GM12878 (cell line): ENCODE data around the gene CDK17. TPM values are rescaled to one million over a fixed set of nuclear protein-coding genes. Genes with fewer than 3 reads are reported as not detected.

Experiments
- BHLHE40 ChIP-seq, 2 experiments: fragments of 450-650 bp in 1 of 2; IDR thresholded peaks; 2 replicates each; pipeline ENCODE4 v1.6.1; 2011 to 2017; ENCODE audit warnings: low read depth in 2 of 2, borderline replicate concordance in 1 of 2, improper control_type of control experiment in 1 of 2, low read length in 1 of 2, mild to moderate bottlenecking in 1 of 2
- BMI1 ChIP-seq: fragments of 450-650 bp; IDR thresholded peaks from 2 replicates; pipeline ENCODE4 v1.6.1; 2016; ENCODE audit warnings: mild to moderate bottlenecking, moderate library complexity, borderline replicate concordance
- E4F1 ChIP-seq: fragments of 450-650 bp; IDR thresholded peaks from 2 replicates; pipeline ENCODE4 v1.6.1; 2018; ENCODE audit warnings: borderline replicate concordance, mild to moderate bottlenecking; ENCODE audit not compliant: partially characterized antibody
- EP300 ChIP-seq, 2 experiments: fragments of 150-350 bp in 1 of 2; IDR thresholded peaks; 2 replicates each; pipeline ENCODE4 v1.6.1; 2011 to 2012; ENCODE audit warnings: low read depth in 2 of 2, low read length in 2 of 2, borderline replicate concordance in 1 of 2, improper control_type of control experiment in 1 of 2, inconsistent platforms in 1 of 2; ENCODE audit not compliant: control insufficient read depth in 1 of 2
- ETV6 ChIP-seq, 2 experiments: fragments of 450-650 bp in 1 of 2; IDR thresholded peaks in 1 of 2; conservative IDR thresholded peaks in 1 of 2; 2 replicates each; pipeline ENCODE4 v1.6.1; 2014; ENCODE audit warnings: antibody characterized with exemption in 1 of 2, borderline replicate concordance in 1 of 2, low read depth in 1 of 2, mild to moderate bottlenecking in 1 of 2, moderate library complexity in 1 of 2
- HDGF ChIP-seq: fragments of 450-650 bp; IDR thresholded peaks from 2 replicates; pipeline ENCODE4 v1.6.1; 2016; ENCODE audit warnings: antibody characterized with exemption
- IKZF1 ChIP-seq: fragments of 450-650 bp; conservative IDR thresholded peaks from 2 replicates; pipeline ENCODE4 v1.6.1; 2017; ENCODE audit warnings: antibody characterized with exemption, mild to moderate bottlenecking
- JUNB ChIP-seq: IDR thresholded peaks from 2 replicates; pipeline ENCODE4 v1.6.1; 2016; ENCODE audit warnings: antibody characterized with exemption, mild to moderate bottlenecking
- MEF2A ChIP-seq: IDR thresholded peaks from 2 replicates; pipeline ENCODE4 v1.6.1; 2011; ENCODE audit warnings: low read depth, mild to moderate bottlenecking, low read length, moderate library complexity; ENCODE audit not compliant: insufficient read depth
- MEF2B ChIP-seq: fragments of 450-650 bp; IDR thresholded peaks from 2 replicates; pipeline ENCODE4 v1.6.1; 2018; ENCODE audit warnings: mild to moderate bottlenecking, moderate library complexity; ENCODE audit not compliant: partially characterized antibody, poor library complexity, severe bottlenecking
- NFIC ChIP-seq: IDR thresholded peaks from 2 replicates; pipeline ENCODE4 v1.6.1; 2012; ENCODE audit warnings: low read depth, mild to moderate bottlenecking, inconsistent platforms, low read length, moderate library complexity
- NFYB ChIP-seq: IDR thresholded peaks from 2 replicates; pipeline ENCODE4 v1.6.1; 2011; ENCODE audit warnings: low read depth, mild to moderate bottlenecking, low read length, improper control_type of control experiment, moderate library complexity; ENCODE audit not compliant: insufficient read depth
- PKNOX1 ChIP-seq: fragments of 450-650 bp; IDR thresholded peaks from 2 replicates; pipeline ENCODE4 v1.6.1; 2016; ENCODE audit warnings: mild to moderate bottlenecking
- PML ChIP-seq: IDR thresholded peaks from 2 replicates; pipeline ENCODE4 v1.6.1; 2012; ENCODE audit warnings: low read length, inconsistent platforms
- POU2F2 ChIP-seq: IDR thresholded peaks from 3 replicates; pipeline ENCODE4 v1.6.1; 2011; ENCODE audit warnings: low read depth, mild to moderate bottlenecking, low read length, borderline replicate concordance
- RELB ChIP-seq: fragments of 450-650 bp; IDR thresholded peaks from 2 replicates; pipeline ENCODE4 v1.6.1; 2017; ENCODE audit warnings: low read depth, mild to moderate bottlenecking, moderate library complexity
- RUNX3 ChIP-seq: IDR thresholded peaks from 2 replicates; pipeline ENCODE4 v1.6.1; 2012; ENCODE audit warnings: low read length, inconsistent platforms
- SP1 ChIP-seq: IDR thresholded peaks from one replicate; pipeline ENCODE4 v1.6.1; 2011; ENCODE audit warnings: low read depth, low read length
- SPI1 ChIP-seq: IDR thresholded peaks from 2 replicates; pipeline ENCODE4 v1.6.1; 2011; ENCODE audit warnings: low read depth, mild to moderate bottlenecking, low read length, moderate library complexity, borderline replicate concordance; ENCODE audit not compliant: insufficient read depth
- SRF ChIP-seq, 2 experiments: IDR thresholded peaks; 2 replicates each; pipeline ENCODE4 v1.6.1; 2011; ENCODE audit warnings: low read depth in 2 of 2, low read length in 2 of 2, mild to moderate bottlenecking in 1 of 2, moderate library complexity in 1 of 2
- STAT3 ChIP-seq: IDR thresholded peaks from 2 replicates; pipeline ENCODE4 v1.6.1; 2011; ENCODE audit warnings: low read depth, low read length, improper control_type of control experiment
- TBL1XR1 ChIP-seq: IDR thresholded peaks from 2 replicates; pipeline ENCODE4 v1.6.1; 2012; ENCODE audit warnings: low read depth, low read length, improper control_type of control experiment
- TCF3 ChIP-seq: IDR thresholded peaks from 2 replicates; pipeline ENCODE4 v1.6.1; 2012; ENCODE audit warnings: low read depth, mild to moderate bottlenecking, low read length, borderline replicate concordance; ENCODE audit not compliant: insufficient read depth
- ZNF384 ChIP-seq: IDR thresholded peaks from 2 replicates; pipeline ENCODE4 v1.6.1; 2012; ENCODE audit warnings: low read depth, mild to moderate bottlenecking, low read length, improper control_type of control experiment, borderline replicate concordance
- polyA plus RNA-seq, 11 experiments: library from polyadenylated mRNA; depleted of rRNA in 4 of 11; unstranded in 6 of 11; stranded (reverse) in 5 of 11; fragments of >200 nt; fragmentation: Nextera tagmentation in 4 of 11; fragmentation: Illumina TruSeq in 1 of 11; extraction: Ambion mirVana in 4 of 11; extraction: Trizol in 1 of 11; gene quantifications; 1 replicate in 1 of 11; 2 replicates in 10 of 11; pipeline versions ENCODE4 v1.2.1 to v1.2.3, GENCODE V29; 2011 to 2016; ENCODE audit warnings: inconsistent platforms in 2 of 11, missing spikeins in 2 of 11, low read depth in 1 of 11
- total RNA-seq, 4 experiments: library from RNA; depleted of rRNA in 3 of 4; stranded (reverse); fragments of >200 nt in 3 of 4; fragmentation: Illumina TruSeq in 1 of 4; extraction: Trizol in 1 of 4; gene quantifications; 2 replicates each; pipeline versions ENCODE4 v1.2.1 to v1.2.3, GENCODE V29; 2013 to 2021

CDK17 gene
- total and polyA plus RNA-seq, 10 of the 15 experiments (the other 5 are each of a cell fraction or from before 2014, with no cell fraction given), result 5.6 to 45.6 (median 18.3) TPM

- TF ChIP-seq STAT3 (0 out of 2 replicates have a peak, but pooled peaks have one; percentile 15), EP300 (IDR thresholded peaks at IDR 0.05; ENCODE audit: borderline replicate concordance in 1 of 2, control insufficient read depth in 1 of 2, low read depth in 2 of 2, low read length in 2 of 2) (peak; percentile 81 to 86; a peak in 3 of 4 replicates), IKZF1 (peak; percentile 88), MEF2A (peak; percentile 83), SRF (IDR thresholded peaks at IDR 0.05; ENCODE audit: low read depth in 2 of 2, low read length in 2 of 2) (0 out of 4 replicates have a peak, but pooled peaks of 1 of the 2 experiments have one; percentile 47), BMI1 (0 out of 2 replicates have a peak, but pooled peaks have one; percentile 15), SPI1 (peak; percentile 96), ETV6 (conservative IDR thresholded peaks at IDR 0.05 in 1 of 2, IDR thresholded peaks at IDR 0.05 in 1 of 2; ENCODE audit: borderline replicate concordance in 1 of 2, low read depth in 1 of 2) (peak in 1 of 2 experiments; percentile 19; a peak in 1 of 4 replicates), RUNX3 (peak; percentile 73), ZNF384 (peak; percentile 84), PML (0 out of 2 replicates have a peak, but pooled peaks have one; percentile 8), BHLHE40 (IDR thresholded peaks at IDR 0.05; ENCODE audit: borderline replicate concordance in 1 of 2, low read depth in 2 of 2, low read length in 1 of 2) (peak in 1 of 2 experiments; percentile 57; a peak in 1 of 4 replicates), SP1 (peak; percentile 62), TBL1XR1 (peak; percentile 82), NFYB (peak; percentile 44; the same call in 1 of the 2 replicates), MEF2B (peak; percentile 85), HDGF (peak; percentile 72; the same call in 1 of the 2 replicates), NFIC (peak; percentile 86), RELB (peak; percentile 56; the same call in 1 of the 2 replicates), JUNB (peak; percentile 36; the same call in 1 of the 2 replicates), POU2F2 (0 out of 3 replicates have a peak, but pooled peaks have one; percentile 26), PKNOX1 (peak; percentile 81), TCF3 (peak; percentile 94), E4F1 (peak; percentile 13)
Observed at GRCh38 chr12:96407429-96408097, 7.3 kb upstream of the CDK17 start (continued).
